Esophagus squamous epithelium (tissue), 4 donors: ENCODE results near the gene POU6F1.

Experiments
- POLR2A ChIP-seq, 4 donors: fragments of 450-650 bp; IDR thresholded peaks; one replicate each; pipeline ENCODE4 v1.6.1; 2017; ENCODE audit warnings: antibody characterized with exemption in 4 of 4, mild to moderate bottlenecking in 4 of 4, moderate library complexity in 3 of 4
- TF ChIP-seq, protein P1 (sequence below), 6 experiments: fragments of 450-650 bp in 4 of 6; fragments of 200-600 bp in 2 of 6; sonication (generic) in 2 of 6; IDR thresholded peaks; one replicate each; pipeline ENCODE4 v1.5.1; 2016 to 2019; ENCODE audit warnings: antibody characterized with exemption in 6 of 6, mild to moderate bottlenecking in 4 of 6, moderate library complexity in 4 of 6

DNA sequence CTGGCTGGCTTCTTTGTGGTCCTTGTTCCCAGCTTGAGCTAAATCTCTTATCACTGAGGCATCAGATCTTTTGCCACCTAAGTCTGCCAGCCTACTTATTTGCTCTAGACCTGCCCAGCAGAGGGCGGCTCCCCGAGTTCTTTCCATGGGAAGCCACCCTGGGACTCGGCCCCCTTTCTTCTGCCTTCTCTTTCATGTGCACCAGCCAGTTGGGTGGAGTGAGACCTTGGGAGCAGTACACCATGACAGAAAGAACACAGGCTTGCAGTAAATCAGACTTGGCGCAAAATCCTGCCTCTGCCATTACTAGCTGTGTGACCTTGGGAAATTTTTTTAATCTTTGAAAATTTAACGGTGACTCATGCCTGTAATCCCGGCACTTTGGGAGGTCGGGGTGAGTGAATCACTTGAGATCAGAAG is 44.9 kb upstream of the POU6F1 start:
- TF ChIP-seq, protein P1, sequence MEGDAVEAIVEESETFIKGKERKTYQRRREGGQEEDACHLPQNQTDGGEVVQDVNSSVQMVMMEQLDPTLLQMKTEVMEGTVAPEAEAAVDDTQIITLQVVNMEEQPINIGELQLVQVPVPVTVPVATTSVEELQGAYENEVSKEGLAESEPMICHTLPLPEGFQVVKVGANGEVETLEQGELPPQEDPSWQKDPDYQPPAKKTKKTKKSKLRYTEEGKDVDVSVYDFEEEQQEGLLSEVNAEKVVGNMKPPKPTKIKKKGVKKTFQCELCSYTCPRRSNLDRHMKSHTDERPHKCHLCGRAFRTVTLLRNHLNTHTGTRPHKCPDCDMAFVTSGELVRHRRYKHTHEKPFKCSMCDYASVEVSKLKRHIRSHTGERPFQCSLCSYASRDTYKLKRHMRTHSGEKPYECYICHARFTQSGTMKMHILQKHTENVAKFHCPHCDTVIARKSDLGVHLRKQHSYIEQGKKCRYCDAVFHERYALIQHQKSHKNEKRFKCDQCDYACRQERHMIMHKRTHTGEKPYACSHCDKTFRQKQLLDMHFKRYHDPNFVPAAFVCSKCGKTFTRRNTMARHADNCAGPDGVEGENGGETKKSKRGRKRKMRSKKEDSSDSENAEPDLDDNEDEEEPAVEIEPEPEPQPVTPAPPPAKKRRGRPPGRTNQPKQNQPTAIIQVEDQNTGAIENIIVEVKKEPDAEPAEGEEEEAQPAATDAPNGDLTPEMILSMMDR (IDR thresholded peaks at IDR 0.05): peak in 5 of 6 experiments; percentile 27 to 58 (median 53)
- TF ChIP-seq POLR2A (IDR thresholded peaks at IDR 0.05): no peak
